Astrocyte (in vitro differentiated cells and primary cell): ENCODE measurements around the gene NTM.

Experiments
- EZH2 ChIP-seq: IDR thresholded peaks from 2 replicates; pipeline ENCODE4 v1.6.1; 2012; ENCODE audit warnings: mild to moderate bottlenecking, low read length, inconsistent platforms; ENCODE audit not compliant: insufficient read depth
- TF ChIP-seq, protein P1 (sequence below): IDR thresholded peaks from 2 replicates; pipeline ENCODE4 v1.5.1; 2011; ENCODE audit warnings: low read depth, mild to moderate bottlenecking, inconsistent platforms, low read length, moderate library complexity; ENCODE audit not compliant: insufficient read depth

DNA sequence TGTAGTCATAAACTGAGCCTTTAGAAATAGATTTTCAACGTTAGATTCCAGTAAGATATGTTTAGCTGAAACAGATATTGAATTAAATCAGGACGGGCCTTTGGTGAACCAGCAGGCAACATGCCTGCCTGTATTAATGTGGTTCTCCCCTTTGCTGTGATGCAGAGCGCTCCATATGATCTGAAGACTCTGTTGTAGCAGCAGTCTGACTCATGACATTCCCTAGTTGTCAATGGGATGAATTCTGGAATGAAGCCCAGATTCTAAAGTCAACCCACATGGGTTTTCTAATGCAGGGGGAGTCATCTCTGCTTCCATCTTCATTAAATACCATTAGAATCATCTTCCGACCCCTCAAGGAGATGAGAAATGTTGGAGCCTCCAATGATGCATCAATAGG, 864.5 kb downstream of the NTM start:
- TF ChIP-seq, protein P1, sequence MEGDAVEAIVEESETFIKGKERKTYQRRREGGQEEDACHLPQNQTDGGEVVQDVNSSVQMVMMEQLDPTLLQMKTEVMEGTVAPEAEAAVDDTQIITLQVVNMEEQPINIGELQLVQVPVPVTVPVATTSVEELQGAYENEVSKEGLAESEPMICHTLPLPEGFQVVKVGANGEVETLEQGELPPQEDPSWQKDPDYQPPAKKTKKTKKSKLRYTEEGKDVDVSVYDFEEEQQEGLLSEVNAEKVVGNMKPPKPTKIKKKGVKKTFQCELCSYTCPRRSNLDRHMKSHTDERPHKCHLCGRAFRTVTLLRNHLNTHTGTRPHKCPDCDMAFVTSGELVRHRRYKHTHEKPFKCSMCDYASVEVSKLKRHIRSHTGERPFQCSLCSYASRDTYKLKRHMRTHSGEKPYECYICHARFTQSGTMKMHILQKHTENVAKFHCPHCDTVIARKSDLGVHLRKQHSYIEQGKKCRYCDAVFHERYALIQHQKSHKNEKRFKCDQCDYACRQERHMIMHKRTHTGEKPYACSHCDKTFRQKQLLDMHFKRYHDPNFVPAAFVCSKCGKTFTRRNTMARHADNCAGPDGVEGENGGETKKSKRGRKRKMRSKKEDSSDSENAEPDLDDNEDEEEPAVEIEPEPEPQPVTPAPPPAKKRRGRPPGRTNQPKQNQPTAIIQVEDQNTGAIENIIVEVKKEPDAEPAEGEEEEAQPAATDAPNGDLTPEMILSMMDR: no peak
- no peak for TF ChIP-seq EZH2
